Suprapubic skin (tissue), 4 donors: ENCODE data around the gene COX18. TPM values are rescaled to one million over a fixed set of nuclear protein-coding genes. Genes with fewer than 3 reads are reported as not detected.
A peak's percentile ranks its signal among the peaks of the same experiment; 100 is the strongest.

Source experiments
- DNase-seq, 2 donors: peaks; one replicate each; pipeline ENCODE4 v3.0.0-alpha.2; 2019; ENCODE audit warnings: low spot score in 2 of 2
- H3K27ac ChIP-seq: fragments of 200-600 bp; sonication (generic); one replicate; pipeline ENCODE4 v1.5.1; 2019
- H3K27me3 ChIP-seq: fragments of 200-600 bp; sonication (generic); one replicate; pipeline ENCODE4 v1.5.1; 2019
- H3K36me3 ChIP-seq: fragments of 200-600 bp; sonication (generic); one replicate; pipeline ENCODE4 v1.5.1; 2019
- H3K4me1 ChIP-seq: fragments of 200-600 bp; sonication (generic); one replicate; pipeline ENCODE4 v1.5.1; 2019
- H3K4me3 ChIP-seq: fragments of 200-600 bp; sonication (generic); one replicate; pipeline ENCODE4 v1.5.1; 2019; ENCODE audit warnings: mild to moderate bottlenecking
- H3K9me3 ChIP-seq: fragments of 200-600 bp; sonication (generic); one replicate; pipeline ENCODE4 v1.5.1; 2019
- CTCF ChIP-seq, 2 donors: fragments of 200-600 bp in 1 of 2; fragments of 450-650 bp in 1 of 2; sonication (generic) in 1 of 2; IDR thresholded peaks; one replicate each; pipeline ENCODE4 v1.5.1; 2016 to 2019; ENCODE audit warnings: antibody characterized with exemption in 2 of 2, mild to moderate bottlenecking in 1 of 2, moderate library complexity in 1 of 2
- EP300 ChIP-seq: sonication (generic); formaldehyde crosslinking; IDR thresholded peaks from one replicate; pipeline ENCODE4 v1.6.1; 2017; ENCODE audit warnings: antibody characterized with exemption
- POLR2A ChIP-seq, 2 donors: fragments of 450-650 bp; IDR thresholded peaks; one replicate each; pipeline ENCODE4 v1.6.1; 2017; ENCODE audit warnings: antibody characterized with exemption in 2 of 2, mild to moderate bottlenecking in 2 of 2, moderate library complexity in 2 of 2
- POLR2AphosphoS5 ChIP-seq, 3 donors: sonication (generic); formaldehyde crosslinking; IDR thresholded peaks; one replicate each; pipeline ENCODE4 v1.6.1; 2017; ENCODE audit warnings: antibody characterized with exemption in 3 of 3
- WGBS: methylation state at CpG from one replicate; pipeline ENCODE4 v1.1.5; 2018; 5-methylcytosine and 5-hydroxymethylcytosine counted together
- total RNA-seq, 4 donors: library from RNA; depleted of rRNA; stranded (reverse); fragments of >200 nt; gene quantifications; one replicate each; pipeline ENCODE4 v1.1.0, GENCODE V29; 2016

Gene COX18
- total RNA-seq, 4 donors from 2014 or later, result 11.2 to 20.7 (median 13.9) TPM

- Histone ChIP-seq H3K4me1 (peaks cover 2% of the 10 kb centered on the region), H3K27me3 (no peaks in the 10 kb centered on the region), H3K36me3 (peaks cover 46% of the 10 kb centered on the region), H3K27ac (no peak overlapping the region), H3K9me3 (no peaks in the 10 kb centered on the region), H3K4me3 (no peak overlapping the region)
- no peak for DNase-seq
- 52% methylated on average over 6 of the region's 6 CpGs for WGBS
- TF ChIP-seq CTCF (IDR thresholded peaks at IDR 0.05), result no peak
- TF ChIP-seq POLR2AphosphoS5 (IDR thresholded peaks at IDR 0.05), result no peak
- no peak for TF ChIP-seq EP300
- no peak for TF ChIP-seq POLR2A (IDR thresholded peaks at IDR 0.05)
Observed at GRCh38 chr4:73086095-73086868, 16.8 kb upstream of the COX18 start.

GRCh38 chr4:73080789-73081188 lies 11.3 kb upstream of the COX18 start:
- Histone ChIP-seq H3K9me3 (no peaks in the 10 kb centered on the region), H3K4me1 (no peaks in the 10 kb centered on the region), H3K4me3 (no peak overlapping the region), H3K27ac (no peak overlapping the region), H3K27me3 (no peaks in the 10 kb centered on the region), H3K36me3 (peaks cover 61% of the 10 kb centered on the region)
- TF ChIP-seq POLR2A (IDR thresholded peaks at IDR 0.05) (no peak), EP300 (no peak), POLR2AphosphoS5 (IDR thresholded peaks at IDR 0.05) (no peak), CTCF (IDR thresholded peaks at IDR 0.05) (no peak)
- DNase-seq, result no peak
- 70% methylated on average over 3 of the region's 3 CpGs for WGBS

- H3K4me1 ChIP-seq, result no peaks in the 10 kb centered on the region
- no peaks in the 10 kb centered on the region for H3K9me3 ChIP-seq
- no peak for DNase-seq
- peaks cover 48% of the 10 kb centered on the region for H3K36me3 ChIP-seq
- H3K4me3 ChIP-seq, result no peak overlapping the region
- WGBS, result 89% methylated on average over 3 of the region's 3 CpGs
- no peak overlapping the region for H3K27ac ChIP-seq
- TF ChIP-seq CTCF (IDR thresholded peaks at IDR 0.05) (no peak), POLR2AphosphoS5 (IDR thresholded peaks at IDR 0.05) (no peak), POLR2A (IDR thresholded peaks at IDR 0.05) (no peak)
- no peaks in the 10 kb centered on the region for H3K27me3 ChIP-seq
Observed at GRCh38 chr4:73075832-73076231, 6.3 kb upstream of the COX18 start.

GRCh38 chr4:73070074-73070390 lies 516 bp upstream of the COX18 start:
- peak overlapping the region; percentile 75 for H3K4me3 ChIP-seq
- DNase-seq, result no peak
- peaks cover 28% of the 10 kb centered on the region for H3K4me1 ChIP-seq
- H3K36me3 ChIP-seq, result peaks cover 4% of the 10 kb centered on the region
- peak overlapping the region; percentile 96 for H3K27ac ChIP-seq
- 7% methylated on average over 9 of the region's 9 CpGs for WGBS
- H3K27me3 ChIP-seq, result no peaks in the 10 kb centered on the region
- TF ChIP-seq EP300 (no peak), CTCF (IDR thresholded peaks at IDR 0.05) (no peak), POLR2A (IDR thresholded peaks at IDR 0.05) (no peak), POLR2AphosphoS5 (IDR thresholded peaks at IDR 0.05) (no peak)
- H3K9me3 ChIP-seq, result no peaks in the 10 kb centered on the region

GRCh38 chr4:73068491-73069337 lies 802 bp downstream of the COX18 start:
- TF ChIP-seq EP300 (no peak), POLR2AphosphoS5 (IDR thresholded peaks at IDR 0.05) (no peak), CTCF (IDR thresholded peaks at IDR 0.05) (no peak)
- Histone ChIP-seq H3K36me3 (peaks cover 8% of the 10 kb centered on the region), H3K4me3 (peak overlapping the region; percentile 75), H3K4me1 (peaks cover 28% of the 10 kb centered on the region), H3K9me3 (no peaks in the 10 kb centered on the region), H3K27ac (peak overlapping the region; percentile 96), H3K27me3 (no peaks in the 10 kb centered on the region)
- no peak for DNase-seq
- WGBS, result under 1% methylated on average over 21 of the region's 27 CpGs
